GM10266 (cell line): ENCODE data around the gene ADGRL3.

Experiments used
- DNase-seq: peaks from one replicate; pipeline ENCODE4 v3.0.0; 2012; ENCODE audit errors: extremely low spot score
- CTCF ChIP-seq: IDR thresholded peaks from 2 replicates; pipeline ENCODE4 v1.5.1; 2012; ENCODE audit warnings: mild to moderate bottlenecking, low read depth; ENCODE audit not compliant: control insufficient read depth, insufficient read depth; ENCODE audit errors: missing control alignments

The ADGRL3 gene

GRCh38 chr4:61198686-61199085, 1.4 kb upstream of the ADGRL3 start:
- DNase-seq = no peak
- TF ChIP-seq CTCF = no peak

- DNase-seq = no peak
- TF ChIP-seq CTCF = no peak
Measured at GRCh38 chr4:61199873-61200186, 296 bp upstream of the ADGRL3 start.

GRCh38 chr4:61200916-61201526, 895 bp downstream of the ADGRL3 start:
- no peak for DNase-seq

GRCh38 chr4:61201561-61201960, 1.4 kb downstream of the ADGRL3 start:
- no peak for TF ChIP-seq CTCF
- peak; percentile 19 for DNase-seq

More at GRCh38 chr4:61200916-61201526, 895 bp downstream of the ADGRL3 start:
- TF ChIP-seq CTCF = no peak

- peak; percentile 10 for DNase-seq
- no peak for TF ChIP-seq CTCF
Measured at GRCh38 chr4:61201961-61202637, 2.0 kb downstream of the ADGRL3 start.

- peak; percentile 14 for DNase-seq
- TF ChIP-seq CTCF = no peak
Measured at GRCh38 chr4:61202638-61203435, 2.7 kb downstream of the ADGRL3 start.

GRCh38 chr4:61203436-61203790, 3.3 kb downstream of the ADGRL3 start:
- no peak for DNase-seq

More at GRCh38 chr4:61203436-61203790, 3.3 kb downstream of the ADGRL3 start:
- no peak for TF ChIP-seq CTCF
